Measurements from ENCODE around the gene DSTN.

DNA sequence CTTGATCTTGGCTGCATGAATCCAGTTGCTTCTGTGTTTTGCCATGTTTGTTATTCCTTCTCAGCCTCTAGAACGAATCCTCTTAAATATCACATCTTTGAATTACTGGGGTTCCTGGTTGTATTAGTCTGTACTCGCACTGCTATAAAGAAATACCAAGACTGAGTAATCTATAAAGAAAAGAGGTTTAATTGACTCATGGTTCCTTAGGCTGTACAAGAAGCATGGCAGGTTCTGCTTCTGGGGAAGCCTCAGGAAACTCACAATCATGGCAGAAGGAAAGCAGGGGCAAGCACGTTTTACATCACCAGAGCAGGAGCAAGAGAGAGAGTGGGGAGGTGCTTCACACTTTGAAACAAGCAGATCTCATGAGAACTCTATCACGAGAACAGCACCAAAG lies 20.7 kb upstream of the DSTN start:
- TF ChIP-seq POLR2AphosphoS5 (IDR thresholded peaks at IDR 0.05; ENCODE audit: low read depth, low read length) (no peak), SIN3A (IDR thresholded peaks at IDR 0.05; ENCODE audit: borderline replicate concordance, insufficient read depth, low read depth, low read length) (no peak)
- TF ChIP-seq, protein P1, sequence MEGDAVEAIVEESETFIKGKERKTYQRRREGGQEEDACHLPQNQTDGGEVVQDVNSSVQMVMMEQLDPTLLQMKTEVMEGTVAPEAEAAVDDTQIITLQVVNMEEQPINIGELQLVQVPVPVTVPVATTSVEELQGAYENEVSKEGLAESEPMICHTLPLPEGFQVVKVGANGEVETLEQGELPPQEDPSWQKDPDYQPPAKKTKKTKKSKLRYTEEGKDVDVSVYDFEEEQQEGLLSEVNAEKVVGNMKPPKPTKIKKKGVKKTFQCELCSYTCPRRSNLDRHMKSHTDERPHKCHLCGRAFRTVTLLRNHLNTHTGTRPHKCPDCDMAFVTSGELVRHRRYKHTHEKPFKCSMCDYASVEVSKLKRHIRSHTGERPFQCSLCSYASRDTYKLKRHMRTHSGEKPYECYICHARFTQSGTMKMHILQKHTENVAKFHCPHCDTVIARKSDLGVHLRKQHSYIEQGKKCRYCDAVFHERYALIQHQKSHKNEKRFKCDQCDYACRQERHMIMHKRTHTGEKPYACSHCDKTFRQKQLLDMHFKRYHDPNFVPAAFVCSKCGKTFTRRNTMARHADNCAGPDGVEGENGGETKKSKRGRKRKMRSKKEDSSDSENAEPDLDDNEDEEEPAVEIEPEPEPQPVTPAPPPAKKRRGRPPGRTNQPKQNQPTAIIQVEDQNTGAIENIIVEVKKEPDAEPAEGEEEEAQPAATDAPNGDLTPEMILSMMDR (IDR thresholded peaks at IDR 0.05): no peak
- TF ChIP-seq, protein P2, sequence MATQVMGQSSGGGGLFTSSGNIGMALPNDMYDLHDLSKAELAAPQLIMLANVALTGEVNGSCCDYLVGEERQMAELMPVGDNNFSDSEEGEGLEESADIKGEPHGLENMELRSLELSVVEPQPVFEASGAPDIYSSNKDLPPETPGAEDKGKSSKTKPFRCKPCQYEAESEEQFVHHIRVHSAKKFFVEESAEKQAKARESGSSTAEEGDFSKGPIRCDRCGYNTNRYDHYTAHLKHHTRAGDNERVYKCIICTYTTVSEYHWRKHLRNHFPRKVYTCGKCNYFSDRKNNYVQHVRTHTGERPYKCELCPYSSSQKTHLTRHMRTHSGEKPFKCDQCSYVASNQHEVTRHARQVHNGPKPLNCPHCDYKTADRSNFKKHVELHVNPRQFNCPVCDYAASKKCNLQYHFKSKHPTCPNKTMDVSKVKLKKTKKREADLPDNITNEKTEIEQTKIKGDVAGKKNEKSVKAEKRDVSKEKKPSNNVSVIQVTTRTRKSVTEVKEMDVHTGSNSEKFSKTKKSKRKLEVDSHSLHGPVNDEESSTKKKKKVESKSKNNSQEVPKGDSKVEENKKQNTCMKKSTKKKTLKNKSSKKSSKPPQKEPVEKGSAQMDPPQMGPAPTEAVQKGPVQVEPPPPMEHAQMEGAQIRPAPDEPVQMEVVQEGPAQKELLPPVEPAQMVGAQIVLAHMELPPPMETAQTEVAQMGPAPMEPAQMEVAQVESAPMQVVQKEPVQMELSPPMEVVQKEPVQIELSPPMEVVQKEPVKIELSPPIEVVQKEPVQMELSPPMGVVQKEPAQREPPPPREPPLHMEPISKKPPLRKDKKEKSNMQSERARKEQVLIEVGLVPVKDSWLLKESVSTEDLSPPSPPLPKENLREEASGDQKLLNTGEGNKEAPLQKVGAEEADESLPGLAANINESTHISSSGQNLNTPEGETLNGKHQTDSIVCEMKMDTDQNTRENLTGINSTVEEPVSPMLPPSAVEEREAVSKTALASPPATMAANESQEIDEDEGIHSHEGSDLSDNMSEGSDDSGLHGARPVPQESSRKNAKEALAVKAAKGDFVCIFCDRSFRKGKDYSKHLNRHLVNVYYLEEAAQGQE (IDR thresholded peaks at IDR 0.05; ENCODE audit: insufficient read depth in 1 of 2, low read depth in 2 of 2, low read length in 1 of 2): no peak

Measured in Panc1 (cell line).